Measurements from ENCODE around the gene RPL10.

GRCh38 chrX:154420402-154420756 is 22.2 kb downstream of the RPL10 start:
- TF ChIP-seq, protein P1, sequence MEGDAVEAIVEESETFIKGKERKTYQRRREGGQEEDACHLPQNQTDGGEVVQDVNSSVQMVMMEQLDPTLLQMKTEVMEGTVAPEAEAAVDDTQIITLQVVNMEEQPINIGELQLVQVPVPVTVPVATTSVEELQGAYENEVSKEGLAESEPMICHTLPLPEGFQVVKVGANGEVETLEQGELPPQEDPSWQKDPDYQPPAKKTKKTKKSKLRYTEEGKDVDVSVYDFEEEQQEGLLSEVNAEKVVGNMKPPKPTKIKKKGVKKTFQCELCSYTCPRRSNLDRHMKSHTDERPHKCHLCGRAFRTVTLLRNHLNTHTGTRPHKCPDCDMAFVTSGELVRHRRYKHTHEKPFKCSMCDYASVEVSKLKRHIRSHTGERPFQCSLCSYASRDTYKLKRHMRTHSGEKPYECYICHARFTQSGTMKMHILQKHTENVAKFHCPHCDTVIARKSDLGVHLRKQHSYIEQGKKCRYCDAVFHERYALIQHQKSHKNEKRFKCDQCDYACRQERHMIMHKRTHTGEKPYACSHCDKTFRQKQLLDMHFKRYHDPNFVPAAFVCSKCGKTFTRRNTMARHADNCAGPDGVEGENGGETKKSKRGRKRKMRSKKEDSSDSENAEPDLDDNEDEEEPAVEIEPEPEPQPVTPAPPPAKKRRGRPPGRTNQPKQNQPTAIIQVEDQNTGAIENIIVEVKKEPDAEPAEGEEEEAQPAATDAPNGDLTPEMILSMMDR (IDR thresholded peaks at IDR 0.05; ENCODE audit: low read length), result no peak
- no peak for TF ChIP-seq EZH2 (IDR thresholded peaks at IDR 0.05; ENCODE audit: borderline replicate concordance, low read length)

Measured in OCI-LY1 (cell line).